ENCODE measurements around the gene LRIG1. TPM values are rescaled to one million over a fixed set of nuclear protein-coding genes. Genes with fewer than 3 reads are reported as not detected.

The LRIG1 gene
- total and polyA plus RNA-seq, 2 of the 8 experiments (the other 6 are each of a cell fraction or from before 2014, with no cell fraction given): 78.1 to 88.7 TPM

DNA sequence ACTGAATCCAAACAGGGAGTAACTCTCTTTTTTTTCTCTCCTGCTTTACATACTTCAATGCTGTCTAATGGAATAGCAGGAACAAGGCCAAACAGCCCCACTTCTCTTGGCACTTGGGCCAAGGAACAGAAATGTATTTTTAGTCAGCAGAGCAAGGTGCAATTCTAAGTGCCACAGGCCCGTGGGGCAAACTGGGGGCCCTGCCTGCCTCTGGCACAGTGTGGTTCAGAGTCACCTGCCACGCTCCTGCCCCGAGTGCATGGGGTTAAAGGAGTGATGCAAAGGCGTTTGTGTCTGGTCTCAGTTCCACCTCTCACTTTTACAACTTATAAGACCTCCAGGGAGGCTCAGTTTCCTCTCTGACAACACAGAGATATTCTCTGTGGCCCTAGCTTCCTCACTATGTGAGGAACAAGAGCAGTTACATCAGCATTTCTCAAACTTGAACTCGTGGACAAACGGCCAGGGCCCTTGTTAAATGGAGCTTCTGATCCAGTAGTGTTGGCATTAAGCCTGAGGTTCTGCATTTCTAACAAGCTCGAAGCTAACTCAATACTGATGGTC lies 51.3 kb downstream of the LRIG1 start:
- Histone ChIP-seq H3K79me2 (ENCODE audit: control insufficient read depth in 1 of 2, insufficient read depth in 2 of 2, low read length in 2 of 2) (peaks cover 5 to 97% of the 10 kb centered on the region in 2 experiments), H2BK120ac (replicated peaks; ENCODE audit: low read depth, low read length) (no peak overlapping the region), H2BK5ac (ENCODE audit: low read depth, low read length) (no peak overlapping the region), H3K27me3 (replicated peaks in 1 of 4; ENCODE audit: control insufficient read depth in 3 of 4, extremely low read depth in 1 of 4, insufficient read depth in 3 of 4, low read length in 3 of 4) (no peaks in the 10 kb centered on the region), H2BK12ac (ENCODE audit: low read depth, low read length) (no peak overlapping the region), H3K56ac (replicated peaks; ENCODE audit: insufficient read length, low read depth, low read length) (no peak overlapping the region), H3K14ac (ENCODE audit: insufficient read length) (no peak overlapping the region), H3K4me2 (ENCODE audit: insufficient read depth in 1 of 2, low read depth in 2 of 2, low read length in 2 of 2) (no peak overlapping the region), H3K4ac (replicated peaks; ENCODE audit: insufficient read length, low read depth, low read length) (no peak overlapping the region), H4K8ac (ENCODE audit: extremely low read depth, insufficient read depth, low read length) (no peak overlapping the region), H3K9me3 (ENCODE audit: insufficient read depth in 2 of 2, low read depth in 1 of 2, low read length in 1 of 2) (no peaks in the 10 kb centered on the region), H2BK20ac (ENCODE audit: low read length) (no peak overlapping the region), H3K36me3 (ENCODE audit: control insufficient read depth in 2 of 4, insufficient read depth in 4 of 4, low read length in 3 of 4) (peaks cover 11 to 64% (median 39%) of the 10 kb centered on the region in 4 experiments; a peak in 7 of 8 replicates), H3K4me3 (ENCODE audit: extremely low read depth in 1 of 4, insufficient read depth in 2 of 4, low read depth in 3 of 4, low read length in 4 of 4) (no peak overlapping the region), H3K23ac (ENCODE audit: insufficient read length) (no peak overlapping the region), H2AFZ (ENCODE audit: low read length) (no peak overlapping the region), H3K18ac (ENCODE audit: extremely low read depth, low read length) (no peak overlapping the region), H4K20me1 (replicated peaks in 1 of 2; ENCODE audit: control insufficient read depth in 1 of 2, insufficient read depth in 2 of 2, low read length in 2 of 2) (peaks cover 21 to 25% of the 10 kb centered on the region in 2 experiments), H3K23me2 (ENCODE audit: low read depth, low read length) (no peaks in the 10 kb centered on the region), H2BK15ac (ENCODE audit: low read length) (no peak overlapping the region), H3K79me1 (ENCODE audit: low read depth, low read length) (peaks cover 22% of the 10 kb centered on the region), H2AK5ac (ENCODE audit: low read depth, low read length) (no peak overlapping the region), H3K9ac (replicated peaks in 1 of 4; ENCODE audit: extremely low read depth in 1 of 4, low read depth in 3 of 4, low read length in 3 of 4) (no peak overlapping the region), H4K5ac (ENCODE audit: insufficient read length, low read depth, low read length) (no peak overlapping the region), H3K4me1 (replicated peaks in 1 of 4; ENCODE audit: control insufficient read depth in 3 of 4, insufficient read depth in 4 of 4, low read length in 3 of 4) (peaks cover under 1 to 17% (median 15%) of the 10 kb centered on the region in 4 experiments; a peak in 6 of 7 replicates), H3K27ac (ENCODE audit: low read depth, low read length) (no peak overlapping the region), H4K91ac (replicated peaks; ENCODE audit: insufficient read length, low read length) (no peak overlapping the region)
- ChIA-PET POLR2A (ENCODE audit: partially characterized antibody) (interaction anchor here (1.4 to 1.8 kb wide), 2 partner anchors 9 to 15 kb away, joined by 3 to 7 read pairs; no protein-coding TSS in a partner anchor), CTCF (ENCODE audit: partially characterized antibody) (interaction anchor here (0.8 to 7.2 kb wide), 5 partner anchors 20 to 353 kb away, joined by 3 to 32 read pairs (median 3); no protein-coding TSS in a partner anchor)
- FAIRE-seq: no peak
- TF ChIP-seq KDM5A (IDR thresholded peaks at IDR 0.05; ENCODE audit: low read length): no peak
- TF ChIP-seq, protein P1, sequence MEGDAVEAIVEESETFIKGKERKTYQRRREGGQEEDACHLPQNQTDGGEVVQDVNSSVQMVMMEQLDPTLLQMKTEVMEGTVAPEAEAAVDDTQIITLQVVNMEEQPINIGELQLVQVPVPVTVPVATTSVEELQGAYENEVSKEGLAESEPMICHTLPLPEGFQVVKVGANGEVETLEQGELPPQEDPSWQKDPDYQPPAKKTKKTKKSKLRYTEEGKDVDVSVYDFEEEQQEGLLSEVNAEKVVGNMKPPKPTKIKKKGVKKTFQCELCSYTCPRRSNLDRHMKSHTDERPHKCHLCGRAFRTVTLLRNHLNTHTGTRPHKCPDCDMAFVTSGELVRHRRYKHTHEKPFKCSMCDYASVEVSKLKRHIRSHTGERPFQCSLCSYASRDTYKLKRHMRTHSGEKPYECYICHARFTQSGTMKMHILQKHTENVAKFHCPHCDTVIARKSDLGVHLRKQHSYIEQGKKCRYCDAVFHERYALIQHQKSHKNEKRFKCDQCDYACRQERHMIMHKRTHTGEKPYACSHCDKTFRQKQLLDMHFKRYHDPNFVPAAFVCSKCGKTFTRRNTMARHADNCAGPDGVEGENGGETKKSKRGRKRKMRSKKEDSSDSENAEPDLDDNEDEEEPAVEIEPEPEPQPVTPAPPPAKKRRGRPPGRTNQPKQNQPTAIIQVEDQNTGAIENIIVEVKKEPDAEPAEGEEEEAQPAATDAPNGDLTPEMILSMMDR (IDR thresholded peaks at IDR 0.05; ENCODE audit: control extremely low read depth in 1 of 3, insufficient read depth in 1 of 3, low read depth in 1 of 3, low read length in 3 of 3): no peak
- TF ChIP-seq YY1 (IDR thresholded peaks at IDR 0.05; ENCODE audit: low read depth, low read length): no peak
- WGBS, 2 experiments (ENCODE audit: extremely low coverage in 1 of 2, insufficient coverage in 1 of 2, insufficient read length in 1 of 2, insufficient replicate concordance in 2 of 2, low coverage in 1 of 2, low lambda C conversion rate in 2 of 2, missing lambda C conversion rate in 1 of 2): 87% methylated on average over 7 of the region's 7 CpGs; no CpG with 5 or more reads in 1 of the 2 experiments
- DNase-seq (ENCODE audit: low read depth in 1 of 2, low spot score in 2 of 2): no peak
